HG02678 (cell line): Measurements from ENCODE around the gene ARFGAP3.
A peak's percentile ranks its signal among the peaks of the same experiment; 100 is the strongest.
"Not testable (repeated sequence)": the region's sequence is repeated elsewhere in the genome, so short reads cannot be mapped to it uniquely, and the experiment has no call there.

ENCODE experiments used
- ATAC-seq: cut with Tn5 transposase; IDR thresholded peaks from one replicate; pipeline ENCODE4 v1.9.1; 2021; ENCODE audit warnings: mild to moderate bottlenecking, moderate library complexity; ENCODE audit not compliant: unreplicated experiment

The ARFGAP3 gene

GRCh38 chr22:42770941-42771647 lies 86.0 kb downstream of the ARFGAP3 start:
- ATAC-seq: no peak

- ATAC-seq: no peak
These were observed 86.7 kb downstream of the ARFGAP3 start for GRCh38 chr22:42770448-42770726.

- peak; percentile 85 for ATAC-seq
These were observed 87.3 kb downstream of the ARFGAP3 start for GRCh38 chr22:42769574-42770447.

GRCh38 chr22:42769238-42769573 lies 87.9 kb downstream of the ARFGAP3 start:
- ATAC-seq: no peak

- no peak for ATAC-seq
These were observed 88.6 kb downstream of the ARFGAP3 start for GRCh38 chr22:42768385-42769035.

- ATAC-seq: no peak
These were observed 90.2 kb downstream of the ARFGAP3 start for GRCh38 chr22:42766860-42767259.

GRCh38 chr22:42764895-42765363 lies 92.1 kb downstream of the ARFGAP3 start:
- no peak for ATAC-seq

GRCh38 chr22:42763965-42764480 lies 93.0 kb downstream of the ARFGAP3 start:
- no peak for ATAC-seq

- ATAC-seq: no peak
These were observed 96.1 kb downstream of the ARFGAP3 start for GRCh38 chr22:42760806-42761565.

GRCh38 chr22:42758931-42759629 lies 98.0 kb downstream of the ARFGAP3 start:
- no peak for ATAC-seq

GRCh38 chr22:42755553-42755952 lies 101.5 kb downstream of the ARFGAP3 start:
- ATAC-seq: not testable (repeated sequence)

- ATAC-seq: not testable (repeated sequence)
These were observed 102.0 kb downstream of the ARFGAP3 start for GRCh38 chr22:42755121-42755520.

- no peak for ATAC-seq
These were observed 102.4 kb downstream of the ARFGAP3 start for GRCh38 chr22:42754658-42755057.

- ATAC-seq: no peak
These were observed 104.2 kb downstream of the ARFGAP3 start for GRCh38 chr22:42752912-42753311.

- no peak for ATAC-seq
These were observed 104.8 kb downstream of the ARFGAP3 start for GRCh38 chr22:42752230-42752746.

GRCh38 chr22:42750421-42750820 lies 106.7 kb downstream of the ARFGAP3 start:
- not testable (repeated sequence) for ATAC-seq

- no peak for ATAC-seq
These were observed 109.2 kb downstream of the ARFGAP3 start for GRCh38 chr22:42747701-42748513.
